ENCODE measurements around the gene RSPH10B2. TPM values are rescaled to one million over a fixed set of nuclear protein-coding genes. Genes with fewer than 3 reads are reported as not detected.
"Not testable (repeated sequence)": the region's sequence is repeated elsewhere in the genome, so short reads cannot be mapped to it uniquely, and the experiment has no call there.

RSPH10B2 gene
- 1 to 10 TPM in 3 of 8 experiments, under 1 TPM in 5; 0.46 to 5.1 (median 0.79) TPM for total RNA-seq

- H3K27ac ChIP-seq; H3K4me1 ChIP-seq (replicated peaks in 1 of 2); H3K4me3 ChIP-seq; in situ Hi-C loops (cut with MboI; ENCODE audit: low pct_unique_long_range_greater_than_20kb in 2 of 9, low sequenced_read_pairs in 9 of 9, unreplicated experiment in 9 of 9): not testable (repeated sequence)
- WGBS, 10 experiments, result no CpG with 5 or more reads among the region's 38 CpGs
- ATAC-seq (replicated peaks in 6 of 8), result peak; percentile 67 to 96 (median 92)
Measured at GRCh38 chr7:6753964-6754363, at the start of gene RSPH10B2. Gene RSPH10B2 (plus strand): TSS chr7:6754103. CDS start chr7:6757678, 3,575 bp downstream.

GRCh38 chr7:6705959-6706665, 47.8 kb upstream of the RSPH10B2 start:
- ATAC-seq (replicated peaks in 6 of 8), result peak in 7 of 8 experiments; percentile 51 to 67 (median 58)
- in situ Hi-C loops (cut with MboI; ENCODE audit: low pct_unique_long_range_greater_than_20kb in 2 of 9, low sequenced_read_pairs in 9 of 9, unreplicated experiment in 9 of 9), result no loop called here
- peak overlapping the region; percentile 89 to 96 for H3K27ac ChIP-seq

GRCh38 chr7:6706666-6707407, 47.1 kb upstream of the RSPH10B2 start, which contains the start of gene ZNF12:
Gene ZNF12 (minus strand): TSS chr7:6706947. CDS start chr7:6705173, 1,774 bp downstream.
- in situ Hi-C loops (cut with MboI; ENCODE audit: low pct_unique_long_range_greater_than_20kb in 2 of 9, low sequenced_read_pairs in 9 of 9, unreplicated experiment in 9 of 9), result no loop called here
- Histone ChIP-seq H3K27ac (peak within 1 kb of the TSS; percentile 89 to 96), H3K4me3 (peak within 1 kb of the TSS; percentile 62 to 98 (median 92)), H3K4me1 (replicated peaks in 1 of 2) (peaks cover 4 to 12% of the 10 kb centered on the region in 2 donors)
- ATAC-seq (replicated peaks in 6 of 8), result peak; percentile 90 to 96 (median 94)
- 2 to 56% (median 16%) methylated on average over 2 to 15 of the region's 65 CpGs for WGBS, 10 experiments

More at GRCh38 chr7:6705959-6706665, 47.8 kb upstream of the RSPH10B2 start:
- 0 to 17% (median 1%) methylated on average over 2 to 12 of the region's 47 CpGs; no CpG with 5 or more reads in 4 of the 10 experiments for WGBS, 10 experiments
- Histone ChIP-seq H3K4me1 (replicated peaks in 1 of 2) (peaks cover 4 to 12% of the 10 kb centered on the region in 2 donors), H3K4me3 (peak overlapping the region; percentile 62 to 98 (median 92))

- no peak overlapping the region for H3K27ac ChIP-seq
- H3K4me3 ChIP-seq, result no peak overlapping the region
- ATAC-seq (replicated peaks in 6 of 8), result no peak
- in situ Hi-C loops (cut with MboI; ENCODE audit: low pct_unique_long_range_greater_than_20kb in 2 of 9, low sequenced_read_pairs in 9 of 9, unreplicated experiment in 9 of 9), result no loop called here
- peaks cover 4 to 12% of the 10 kb centered on the region in 2 donors for H3K4me1 ChIP-seq (replicated peaks in 1 of 2)
- 77 to 100% (median 100%) methylated on average over 1 to 3 of the region's 3 CpGs; no CpG with 5 or more reads in 5 of the 10 experiments for WGBS, 10 experiments
Measured at GRCh38 chr7:6708304-6708703, 45.6 kb upstream of the RSPH10B2 start.

GRCh38 chr7:6709808-6710207, 44.1 kb upstream of the RSPH10B2 start:
- in situ Hi-C loops (cut with MboI; ENCODE audit: low pct_unique_long_range_greater_than_20kb in 2 of 9, low sequenced_read_pairs in 9 of 9, unreplicated experiment in 9 of 9), result no loop called here
- no peak overlapping the region for H3K4me3 ChIP-seq
- no peak overlapping the region for H3K27ac ChIP-seq
- ATAC-seq (replicated peaks in 6 of 8), result no peak
- H3K4me1 ChIP-seq (replicated peaks in 1 of 2), result peaks cover 4 to 12% of the 10 kb centered on the region in 2 donors
- WGBS, 10 experiments, result 0 to 100% (median 78%) methylated on average over 1 to 5 of the region's 6 CpGs; no CpG with 5 or more reads in 3 of the 10 experiments

GRCh38 chr7:6714360-6714759, 39.5 kb upstream of the RSPH10B2 start:
- in situ Hi-C loops (cut with MboI; ENCODE audit: low pct_unique_long_range_greater_than_20kb in 2 of 9, low sequenced_read_pairs in 9 of 9, unreplicated experiment in 9 of 9), result no loop called here
- no peak overlapping the region for H3K27ac ChIP-seq
- no peak overlapping the region for H3K4me3 ChIP-seq
- peak in 2 of 8 experiments; percentile 59 to 66 for ATAC-seq (replicated peaks in 6 of 8)
- 0 to 100% (median 77%) methylated on average over 1 to 4 of the region's 5 CpGs; no CpG with 5 or more reads in 2 of the 10 experiments for WGBS, 10 experiments
- H3K4me1 ChIP-seq (replicated peaks in 1 of 2), result no peaks in the 10 kb centered on the region

GRCh38 chr7:6715898-6716297, 38.0 kb upstream of the RSPH10B2 start:
- H3K4me3 ChIP-seq; ATAC-seq (replicated peaks in 6 of 8); H3K4me1 ChIP-seq (replicated peaks in 1 of 2); H3K27ac ChIP-seq; in situ Hi-C loops (cut with MboI; ENCODE audit: low pct_unique_long_range_greater_than_20kb in 2 of 9, low sequenced_read_pairs in 9 of 9, unreplicated experiment in 9 of 9): not testable (repeated sequence)
- WGBS, 10 experiments, result 49 to 100% (median 75%) methylated on average over 1 to 4 of the region's 9 CpGs; no CpG with 5 or more reads in 6 of the 10 experiments

GRCh38 chr7:6718124-6718523, 35.8 kb upstream of the RSPH10B2 start:
- 38 to 82% (median 51%) methylated on average over 2 to 6 of the region's 6 CpGs; no CpG with 5 or more reads in 5 of the 10 experiments for WGBS, 10 experiments
- no peaks in the 10 kb centered on the region for H3K4me1 ChIP-seq (replicated peaks in 1 of 2)
- no peak for ATAC-seq (replicated peaks in 6 of 8)
- in situ Hi-C loops (cut with MboI; ENCODE audit: low pct_unique_long_range_greater_than_20kb in 2 of 9, low sequenced_read_pairs in 9 of 9, unreplicated experiment in 9 of 9), result no loop called here
- no peak overlapping the region for H3K4me3 ChIP-seq
- no peak overlapping the region for H3K27ac ChIP-seq

- H3K4me1 ChIP-seq (replicated peaks in 1 of 2); H3K27ac ChIP-seq; H3K4me3 ChIP-seq; in situ Hi-C loops (cut with MboI; ENCODE audit: low pct_unique_long_range_greater_than_20kb in 2 of 9, low sequenced_read_pairs in 9 of 9, unreplicated experiment in 9 of 9); ATAC-seq (replicated peaks in 6 of 8): not testable (repeated sequence)
- WGBS, 10 experiments, result 40 to 80% (median 80%) methylated on average over 1 of the region's 4 CpGs; no CpG with 5 or more reads in 7 of the 10 experiments
Measured at GRCh38 chr7:6724351-6724750, 29.6 kb upstream of the RSPH10B2 start.

- H3K27ac ChIP-seq, result no peak overlapping the region
- no peak overlapping the region for H3K4me3 ChIP-seq
- H3K4me1 ChIP-seq (replicated peaks in 1 of 2), result peaks cover 4% of the 10 kb centered on the region in 2 donors
- WGBS, 10 experiments, result 70 to 100% (median 87%) methylated on average over 2 to 8 of the region's 10 CpGs; no CpG with 5 or more reads in 2 of the 10 experiments
- in situ Hi-C loops (cut with MboI; ENCODE audit: low pct_unique_long_range_greater_than_20kb in 2 of 9, low sequenced_read_pairs in 9 of 9, unreplicated experiment in 9 of 9), result no loop called here
- ATAC-seq (replicated peaks in 6 of 8), result no peak
Measured at GRCh38 chr7:6725003-6725402, 28.9 kb upstream of the RSPH10B2 start.

- in situ Hi-C loops (cut with MboI; ENCODE audit: low pct_unique_long_range_greater_than_20kb in 2 of 9, low sequenced_read_pairs in 9 of 9, unreplicated experiment in 9 of 9), result not testable (repeated sequence)
Measured at GRCh38 chr7:6726341-6726740, 27.6 kb upstream of the RSPH10B2 start.

GRCh38 chr7:6727663-6728062, 26.2 kb upstream of the RSPH10B2 start:
- in situ Hi-C loops (cut with MboI; ENCODE audit: low pct_unique_long_range_greater_than_20kb in 2 of 9, low sequenced_read_pairs in 9 of 9, unreplicated experiment in 9 of 9), result no loop called here
- ATAC-seq (replicated peaks in 6 of 8), result no peak
- WGBS, 10 experiments, result 47 to 96% (median 61%) methylated on average over 1 to 3 of the region's 3 CpGs; no CpG with 5 or more reads in 2 of the 10 experiments

More at GRCh38 chr7:6726341-6726740, 27.6 kb upstream of the RSPH10B2 start:
- ATAC-seq (replicated peaks in 6 of 8); H3K4me1 ChIP-seq (replicated peaks in 1 of 2); H3K4me3 ChIP-seq; H3K27ac ChIP-seq: not testable (repeated sequence)
- 71 to 100% (median 88%) methylated on average over 1 to 4 of the region's 5 CpGs; no CpG with 5 or more reads in 5 of the 10 experiments for WGBS, 10 experiments

More at GRCh38 chr7:6727663-6728062, 26.2 kb upstream of the RSPH10B2 start:
- Histone ChIP-seq H3K27ac (no peak overlapping the region), H3K4me1 (replicated peaks in 1 of 2) (peaks cover 4 to 7% of the 10 kb centered on the region in 2 donors), H3K4me3 (no peak overlapping the region)
